CD4-positive, alpha-beta T cell treated with Interleukin-10 for 1 hour (primary cell): Measurements from ENCODE around the gene POP4.
A peak's percentile ranks its signal among the peaks of the same experiment; 100 is the strongest.

ENCODE experiments used
- DNase-seq: peaks from one replicate; pipeline ENCODE4 v3.0.0-alpha.2; 2020

The POP4 gene

GRCh38 chr19:29665215-29665825, 59.2 kb downstream of the POP4 start, which contains the start of gene PLEKHF1:
Gene PLEKHF1 (plus strand): TSS chr19:29665461. CDS start chr19:29673840, 8,379 bp downstream.
- DNase-seq, result peak; percentile 86

- DNase-seq, result no peak
Measured at GRCh38 chr19:29665826-29666577, 59.9 kb downstream of the POP4 start.
